ENCODE results near the gene BAX. TPM values are rescaled to one million over a fixed set of nuclear protein-coding genes. Genes with fewer than 3 reads are reported as not detected.

BAX gene
- total and polyA plus RNA-seq, 9 of the 15 experiments (the other 6 are each of a cell fraction or from before 2014, with no cell fraction given): 3.2 to 95.4 (median 44.5) TPM

DNA sequence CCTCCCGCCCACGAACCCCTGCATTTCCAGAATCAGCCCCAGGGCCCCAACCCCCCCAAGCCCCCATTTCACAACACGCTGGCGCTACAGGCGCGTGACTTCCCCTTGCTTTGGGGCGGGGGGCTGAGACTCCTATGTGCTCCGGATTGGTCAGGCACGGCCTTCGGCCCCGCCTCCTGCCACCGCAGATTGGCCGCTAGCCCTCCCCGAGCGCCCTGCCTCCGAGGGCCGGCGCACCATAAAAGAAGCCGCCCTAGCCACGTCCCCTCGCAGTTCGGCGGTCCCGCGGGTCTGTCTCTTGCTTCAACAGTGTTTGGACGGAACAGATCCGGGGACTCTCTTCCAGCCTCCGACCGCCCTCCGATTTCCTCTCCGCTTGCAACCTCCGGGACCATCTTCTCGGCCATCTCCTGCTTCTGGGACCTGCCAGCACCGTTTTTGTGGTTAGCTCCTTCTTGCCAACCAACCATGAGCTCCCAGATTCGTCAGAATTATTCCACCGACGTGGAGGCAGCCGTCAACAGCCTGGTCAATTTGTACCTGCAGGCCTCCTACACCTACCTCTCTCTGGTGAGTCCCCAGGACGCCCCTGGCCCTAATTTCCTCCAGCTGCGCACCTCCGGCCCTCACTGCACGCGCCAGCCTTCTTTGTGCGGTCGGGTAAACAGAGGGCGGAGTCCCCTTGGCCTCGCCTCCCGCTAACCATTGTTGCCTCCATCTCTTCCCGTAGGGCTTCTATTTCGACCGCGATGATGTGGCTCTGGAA lies 10.5 kb downstream of the BAX start, which contains the start of gene FTL (continued):
- TF ChIP-seq, protein P1, sequence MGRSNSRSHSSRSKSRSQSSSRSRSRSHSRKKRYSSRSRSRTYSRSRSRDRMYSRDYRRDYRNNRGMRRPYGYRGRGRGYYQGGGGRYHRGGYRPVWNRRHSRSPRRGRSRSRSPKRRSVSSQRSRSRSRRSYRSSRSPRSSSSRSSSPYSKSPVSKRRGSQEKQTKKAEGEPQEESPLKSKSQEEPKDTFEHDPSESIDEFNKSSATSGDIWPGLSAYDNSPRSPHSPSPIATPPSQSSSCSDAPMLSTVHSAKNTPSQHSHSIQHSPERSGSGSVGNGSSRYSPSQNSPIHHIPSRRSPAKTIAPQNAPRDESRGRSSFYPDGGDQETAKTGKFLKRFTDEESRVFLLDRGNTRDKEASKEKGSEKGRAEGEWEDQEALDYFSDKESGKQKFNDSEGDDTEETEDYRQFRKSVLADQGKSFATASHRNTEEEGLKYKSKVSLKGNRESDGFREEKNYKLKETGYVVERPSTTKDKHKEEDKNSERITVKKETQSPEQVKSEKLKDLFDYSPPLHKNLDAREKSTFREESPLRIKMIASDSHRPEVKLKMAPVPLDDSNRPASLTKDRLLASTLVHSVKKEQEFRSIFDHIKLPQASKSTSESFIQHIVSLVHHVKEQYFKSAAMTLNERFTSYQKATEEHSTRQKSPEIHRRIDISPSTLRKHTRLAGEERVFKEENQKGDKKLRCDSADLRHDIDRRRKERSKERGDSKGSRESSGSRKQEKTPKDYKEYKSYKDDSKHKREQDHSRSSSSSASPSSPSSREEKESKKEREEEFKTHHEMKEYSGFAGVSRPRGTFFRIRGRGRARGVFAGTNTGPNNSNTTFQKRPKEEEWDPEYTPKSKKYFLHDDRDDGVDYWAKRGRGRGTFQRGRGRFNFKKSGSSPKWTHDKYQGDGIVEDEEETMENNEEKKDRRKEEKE (IDR thresholded peaks at IDR 0.05; ENCODE audit: borderline replicate concordance in 1 of 2, control insufficient read depth in 1 of 2, low read depth in 2 of 2, low read length in 1 of 2): no peak; a peak in 1 of 4 replicates
- TF ChIP-seq, protein P2, sequence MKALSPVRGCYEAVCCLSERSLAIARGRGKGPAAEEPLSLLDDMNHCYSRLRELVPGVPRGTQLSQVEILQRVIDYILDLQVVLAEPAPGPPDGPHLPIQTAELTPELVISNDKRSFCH (CRISPR knock-in tag; IDR thresholded peaks at IDR 0.05): no peak
- TF ChIP-seq, protein P2 (tag; IDR thresholded peaks at IDR 0.05): no peak
- TF ChIP-seq, protein P3, sequence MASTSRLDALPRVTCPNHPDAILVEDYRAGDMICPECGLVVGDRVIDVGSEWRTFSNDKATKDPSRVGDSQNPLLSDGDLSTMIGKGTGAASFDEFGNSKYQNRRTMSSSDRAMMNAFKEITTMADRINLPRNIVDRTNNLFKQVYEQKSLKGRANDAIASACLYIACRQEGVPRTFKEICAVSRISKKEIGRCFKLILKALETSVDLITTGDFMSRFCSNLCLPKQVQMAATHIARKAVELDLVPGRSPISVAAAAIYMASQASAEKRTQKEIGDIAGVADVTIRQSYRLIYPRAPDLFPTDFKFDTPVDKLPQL (IDR thresholded peaks at IDR 0.05; ENCODE audit: extremely low read depth, insufficient read length): peak; percentile 86
- TF ChIP-seq DMBX1 (CRISPR knock-in tag; IDR thresholded peaks at IDR 0.05; ENCODE audit: borderline replicate concordance) (no peak), SPI1 (IDR thresholded peaks at IDR 0.05; ENCODE audit: borderline replicate concordance, low read depth, low read length) (peak; percentile 6; the same call in 1 of the 2 replicates), NR2C2 (CRISPR knock-in tag; IDR thresholded peaks at IDR 0.05) (no peak), NR2C2 (tag; IDR thresholded peaks at IDR 0.05) (no peak), ZNF584 (CRISPR knock-in tag; IDR thresholded peaks at IDR 0.05; ENCODE audit: low read depth) (no peak), CREBBP (IDR thresholded peaks at IDR 0.05; ENCODE audit: low read depth, low read length) (no peak)
- TF ChIP-seq, protein P4, sequence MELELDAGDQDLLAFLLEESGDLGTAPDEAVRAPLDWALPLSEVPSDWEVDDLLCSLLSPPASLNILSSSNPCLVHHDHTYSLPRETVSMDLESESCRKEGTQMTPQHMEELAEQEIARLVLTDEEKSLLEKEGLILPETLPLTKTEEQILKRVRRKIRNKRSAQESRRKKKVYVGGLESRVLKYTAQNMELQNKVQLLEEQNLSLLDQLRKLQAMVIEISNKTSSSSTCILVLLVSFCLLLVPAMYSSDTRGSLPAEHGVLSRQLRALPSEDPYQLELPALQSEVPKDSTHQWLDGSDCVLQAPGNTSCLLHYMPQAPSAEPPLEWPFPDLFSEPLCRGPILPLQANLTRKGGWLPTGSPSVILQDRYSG (tag; conservative IDR thresholded peaks at IDR 0.05; ENCODE audit: low read depth): 0 out of 2 replicates have a peak, but pooled peaks have one; percentile 14
